ENCODE results near the gene CBARP.

DNA sequence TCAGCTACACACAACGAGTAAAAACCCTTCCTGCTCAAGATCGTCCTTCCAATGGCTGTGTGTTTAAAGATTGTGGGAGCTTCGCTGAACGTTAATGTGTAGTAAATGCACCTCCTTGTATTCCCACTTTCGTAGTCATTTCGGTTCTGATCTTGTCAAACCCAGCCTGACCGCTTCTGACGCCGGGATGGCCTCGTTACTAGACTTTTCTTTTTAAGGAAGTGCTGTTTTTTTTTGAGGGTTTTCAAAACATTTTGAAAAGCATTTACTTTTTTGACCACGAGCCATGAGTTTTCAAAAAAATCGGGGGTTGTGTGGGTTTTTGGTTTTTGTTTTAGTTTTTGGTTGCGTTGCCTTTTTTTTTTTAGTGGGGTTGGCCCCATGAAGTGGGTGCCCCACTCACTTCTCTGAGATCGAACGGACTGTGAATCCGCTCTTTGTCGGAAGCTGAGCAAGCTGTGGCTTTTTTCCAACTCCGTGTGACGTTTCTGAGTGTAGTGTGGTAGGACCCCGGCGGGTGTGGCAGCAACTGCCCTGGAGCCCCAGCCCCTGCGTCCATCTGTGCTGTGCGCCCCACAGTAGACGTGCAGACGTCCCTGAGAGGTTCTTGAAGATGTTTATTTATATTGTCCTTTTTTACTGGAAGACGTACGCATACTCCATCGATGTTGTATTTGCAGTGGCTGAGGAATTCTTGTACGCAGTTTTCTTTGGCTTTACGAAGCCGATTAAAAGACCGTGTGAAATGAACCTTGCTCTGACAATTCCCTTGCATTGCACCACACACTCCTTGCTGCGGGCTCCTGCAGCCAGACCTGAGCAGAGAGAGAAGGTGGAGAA, 34.8 kb upstream of the CBARP start:
- TF ChIP-seq, protein P1, sequence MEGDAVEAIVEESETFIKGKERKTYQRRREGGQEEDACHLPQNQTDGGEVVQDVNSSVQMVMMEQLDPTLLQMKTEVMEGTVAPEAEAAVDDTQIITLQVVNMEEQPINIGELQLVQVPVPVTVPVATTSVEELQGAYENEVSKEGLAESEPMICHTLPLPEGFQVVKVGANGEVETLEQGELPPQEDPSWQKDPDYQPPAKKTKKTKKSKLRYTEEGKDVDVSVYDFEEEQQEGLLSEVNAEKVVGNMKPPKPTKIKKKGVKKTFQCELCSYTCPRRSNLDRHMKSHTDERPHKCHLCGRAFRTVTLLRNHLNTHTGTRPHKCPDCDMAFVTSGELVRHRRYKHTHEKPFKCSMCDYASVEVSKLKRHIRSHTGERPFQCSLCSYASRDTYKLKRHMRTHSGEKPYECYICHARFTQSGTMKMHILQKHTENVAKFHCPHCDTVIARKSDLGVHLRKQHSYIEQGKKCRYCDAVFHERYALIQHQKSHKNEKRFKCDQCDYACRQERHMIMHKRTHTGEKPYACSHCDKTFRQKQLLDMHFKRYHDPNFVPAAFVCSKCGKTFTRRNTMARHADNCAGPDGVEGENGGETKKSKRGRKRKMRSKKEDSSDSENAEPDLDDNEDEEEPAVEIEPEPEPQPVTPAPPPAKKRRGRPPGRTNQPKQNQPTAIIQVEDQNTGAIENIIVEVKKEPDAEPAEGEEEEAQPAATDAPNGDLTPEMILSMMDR (conservative IDR thresholded peaks at IDR 0.05 in 1 of 2, IDR thresholded peaks at IDR 0.05 in 1 of 2; ENCODE audit: extremely low read depth in 1 of 2, insufficient read depth in 1 of 2, low read depth in 1 of 2, low read length in 2 of 2), result no peak
- TF ChIP-seq EZH2 (IDR thresholded peaks at IDR 0.05; ENCODE audit: borderline replicate concordance, low read length), result no peak

Data from mammary epithelial cell (primary cell).